GM18517 (cell line): ENCODE measurements around the gene C14orf132.

ENCODE experiments used
- ATAC-seq: cut with Tn5 transposase; IDR thresholded peaks from one replicate; pipeline ENCODE4 v1.9.1; 2021; ENCODE audit warnings: mild to moderate bottlenecking, moderate library complexity; ENCODE audit not compliant: unreplicated experiment

C14orf132 gene

DNA sequence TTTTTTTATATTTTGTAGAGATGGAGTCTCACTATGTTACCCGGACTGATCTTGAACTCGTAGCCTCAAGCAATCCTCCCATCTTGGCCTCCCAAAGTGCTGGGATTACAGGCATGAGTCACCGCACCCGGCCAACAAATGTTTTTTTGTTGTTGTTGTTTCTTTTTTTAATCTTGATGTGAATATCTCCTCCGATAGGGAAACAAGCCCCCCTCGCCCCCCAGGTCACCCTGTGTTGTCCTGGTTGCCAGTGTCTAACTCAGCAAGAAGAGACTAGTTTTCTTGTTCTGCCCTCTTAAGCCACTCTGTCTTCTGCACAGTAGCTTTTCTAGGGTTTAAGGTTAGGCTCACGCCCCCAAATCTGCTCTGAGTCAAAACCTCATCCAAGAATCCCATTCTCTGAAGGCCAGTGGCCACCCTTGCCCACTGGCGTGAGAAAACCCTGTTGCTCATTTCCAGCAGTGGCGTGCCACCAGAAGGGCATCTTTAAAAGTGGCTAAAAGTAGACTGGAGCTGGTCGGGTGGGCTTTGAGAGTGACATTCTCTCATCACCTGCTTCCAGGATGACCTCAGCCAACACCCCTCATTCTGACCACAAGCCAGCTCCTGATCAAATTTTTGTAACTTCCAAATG is 42.7 kb downstream of the C14orf132 start:
- no peak for ATAC-seq

- ATAC-seq: no peak
These were observed 43.5 kb downstream of the C14orf132 start for GRCh38 chr14:96082420-96083300.

GRCh38 chr14:96083667-96084320 is 44.6 kb downstream of the C14orf132 start:
- ATAC-seq: no peak

- ATAC-seq: no peak
These were observed 45.6 kb downstream of the C14orf132 start for GRCh38 chr14:96084796-96085195.

GRCh38 chr14:96085369-96085768 is 46.2 kb downstream of the C14orf132 start:
- ATAC-seq: no peak

GRCh38 chr14:96086032-96086431 is 46.9 kb downstream of the C14orf132 start:
- no peak for ATAC-seq

- no peak for ATAC-seq
These were observed 47.5 kb downstream of the C14orf132 start for GRCh38 chr14:96086574-96087077.

- ATAC-seq: no peak
These were observed 48.9 kb downstream of the C14orf132 start for GRCh38 chr14:96088074-96088473.

GRCh38 chr14:96088481-96088880 is 49.3 kb downstream of the C14orf132 start:
- ATAC-seq: no peak

DNA sequence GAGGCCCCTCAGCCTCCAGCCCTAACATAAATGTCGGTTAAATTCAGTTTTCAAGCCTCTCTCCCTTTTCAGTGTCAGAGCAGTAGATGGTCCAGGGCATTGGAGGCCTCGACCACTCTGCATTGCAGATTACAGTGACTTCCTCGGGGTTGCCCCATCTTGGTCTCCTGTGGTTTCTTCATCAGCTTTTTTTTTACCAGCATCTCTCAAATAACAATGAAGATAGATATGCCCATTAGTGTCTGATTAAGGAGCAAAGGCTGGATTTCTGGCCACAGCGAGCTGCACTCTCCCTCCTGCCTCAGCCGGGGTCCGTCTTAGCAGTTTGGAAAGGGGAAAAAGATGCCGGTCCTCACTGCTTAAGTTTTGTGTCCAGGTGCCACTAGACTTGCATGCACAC is 49.7 kb downstream of the C14orf132 start:
- no peak for ATAC-seq

DNA sequence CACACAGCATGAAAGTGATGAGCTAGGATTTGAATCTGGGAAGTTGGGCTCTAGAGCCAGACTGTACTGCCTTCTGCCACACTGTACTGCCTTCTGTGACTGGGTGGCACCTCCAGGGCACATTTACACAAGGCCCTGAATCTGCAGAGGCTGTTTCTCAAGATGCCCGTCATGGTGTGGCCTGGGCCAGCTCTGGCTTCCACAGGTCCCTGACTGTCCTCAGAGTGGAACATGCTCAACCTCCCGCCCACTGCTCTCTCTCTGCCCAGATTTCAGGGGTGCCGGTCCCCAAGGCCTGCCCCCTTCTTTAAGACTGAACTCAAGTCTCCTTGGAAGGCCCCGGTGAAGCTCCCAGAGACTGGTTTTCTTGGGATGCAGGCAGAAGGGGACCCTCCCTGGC is 50.2 kb downstream of the C14orf132 start:
- no peak for ATAC-seq

DNA sequence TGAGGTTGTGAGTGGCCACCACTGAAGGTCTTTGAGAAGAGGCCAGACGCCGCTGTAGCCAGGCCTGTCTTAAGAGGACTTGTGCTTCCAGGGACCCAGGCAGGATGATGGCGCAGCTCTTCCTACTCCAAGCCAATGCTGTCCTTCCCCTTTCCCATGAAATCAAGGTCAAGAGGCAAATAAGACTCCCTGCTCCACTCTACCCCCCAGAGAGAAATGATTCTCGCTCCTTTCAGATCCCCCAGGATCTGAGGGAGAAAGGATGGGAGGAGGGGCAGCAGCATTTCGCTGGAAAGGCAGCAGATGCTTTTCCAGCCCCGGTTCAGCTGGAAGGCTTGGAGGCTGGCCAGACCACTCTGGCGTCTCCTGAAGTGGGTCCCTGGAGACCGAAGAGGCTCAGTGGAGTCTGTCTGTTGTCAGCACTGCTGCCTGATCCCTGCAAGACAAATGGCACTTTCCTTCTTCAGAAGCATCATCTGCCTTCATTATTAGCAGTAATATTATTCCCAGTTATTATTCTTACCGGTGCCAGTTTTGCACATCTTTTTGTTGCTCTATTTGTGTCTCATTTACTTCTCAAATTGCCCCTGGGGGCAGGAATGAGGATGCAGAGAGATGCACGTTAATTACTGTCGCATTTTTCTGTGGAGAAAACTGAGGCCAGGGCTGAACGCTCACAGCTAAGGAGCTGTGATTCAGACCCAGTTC is 51.4 kb downstream of the C14orf132 start:
- ATAC-seq: no peak

DNA sequence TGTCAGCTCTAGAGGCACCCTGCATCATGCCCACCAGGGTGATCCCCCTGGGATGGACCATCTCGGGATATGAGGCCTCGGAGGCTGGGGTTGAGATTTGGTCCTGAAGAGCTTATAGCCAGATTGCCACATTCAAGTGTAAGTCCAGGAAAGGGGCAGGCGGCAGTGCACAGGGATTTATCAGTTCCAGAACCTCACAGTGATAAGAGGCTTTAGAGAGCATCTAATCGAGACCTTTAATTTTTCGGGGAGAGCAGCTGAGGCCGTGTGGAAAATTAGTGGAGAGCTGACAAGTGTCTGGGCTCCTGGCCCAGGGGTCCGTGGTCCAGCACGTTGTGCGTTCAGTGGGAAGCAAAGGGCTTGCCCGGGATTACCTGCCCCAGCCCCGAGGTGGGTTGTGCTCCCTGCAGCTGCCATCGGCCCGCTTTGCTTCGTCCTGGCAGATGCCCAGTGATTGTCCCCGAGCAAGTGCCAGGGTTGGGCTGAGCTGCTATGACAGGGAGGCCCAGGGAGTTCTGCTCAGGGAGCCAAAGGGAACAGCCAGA is 52.1 kb downstream of the C14orf132 start:
- no peak for ATAC-seq

DNA sequence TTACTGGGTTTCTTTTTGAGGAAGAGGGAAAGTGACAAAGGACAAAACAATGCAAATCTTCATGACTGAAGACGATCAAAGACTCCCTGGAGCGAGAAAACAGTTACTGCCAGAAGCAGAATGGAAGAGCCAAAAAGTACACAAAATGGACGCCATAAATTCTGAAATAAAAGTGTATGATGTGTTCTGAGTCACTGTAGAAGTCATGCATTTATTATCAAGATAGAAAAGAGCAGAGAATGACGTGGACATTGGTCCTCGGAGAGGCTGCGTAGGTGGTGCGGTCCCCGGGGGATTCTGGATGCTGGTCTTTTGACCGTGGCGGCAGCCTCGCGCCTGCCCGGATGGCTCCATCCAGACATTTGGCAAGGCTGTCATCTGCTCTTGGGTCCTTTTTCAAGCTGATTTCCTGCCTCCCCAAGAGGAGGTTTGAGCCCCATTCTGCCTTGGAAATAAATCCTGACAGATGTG is 52.8 kb downstream of the C14orf132 start:
- ATAC-seq: no peak

- no peak for ATAC-seq
These were observed 53.8 kb downstream of the C14orf132 start for GRCh38 chr14:96092936-96093335.

- ATAC-seq: no peak
These were observed 55.0 kb downstream of the C14orf132 start for GRCh38 chr14:96094211-96094610.

DNA sequence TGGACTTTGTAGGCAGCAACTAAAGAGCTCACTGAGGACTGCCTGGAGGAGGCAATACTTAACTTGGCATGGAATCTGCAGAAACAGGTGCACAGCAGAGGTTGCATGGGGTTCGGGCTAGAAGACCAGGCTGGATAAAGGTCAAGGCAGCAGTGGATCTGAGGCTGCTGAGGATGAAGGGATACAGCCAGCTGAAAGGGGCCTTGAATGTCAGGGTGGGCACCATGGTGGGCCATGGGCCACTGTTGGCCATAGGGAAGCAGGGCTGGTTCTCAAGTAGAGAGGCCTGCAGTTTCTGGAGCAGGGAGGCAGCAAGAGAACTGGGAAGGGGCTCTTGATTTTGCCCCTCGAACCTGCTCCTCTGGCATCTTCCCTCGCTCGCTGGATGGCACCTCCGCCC is 55.5 kb downstream of the C14orf132 start:
- no peak for ATAC-seq

GRCh38 chr14:96095058-96095457 is 55.9 kb downstream of the C14orf132 start:
- ATAC-seq: no peak

DNA sequence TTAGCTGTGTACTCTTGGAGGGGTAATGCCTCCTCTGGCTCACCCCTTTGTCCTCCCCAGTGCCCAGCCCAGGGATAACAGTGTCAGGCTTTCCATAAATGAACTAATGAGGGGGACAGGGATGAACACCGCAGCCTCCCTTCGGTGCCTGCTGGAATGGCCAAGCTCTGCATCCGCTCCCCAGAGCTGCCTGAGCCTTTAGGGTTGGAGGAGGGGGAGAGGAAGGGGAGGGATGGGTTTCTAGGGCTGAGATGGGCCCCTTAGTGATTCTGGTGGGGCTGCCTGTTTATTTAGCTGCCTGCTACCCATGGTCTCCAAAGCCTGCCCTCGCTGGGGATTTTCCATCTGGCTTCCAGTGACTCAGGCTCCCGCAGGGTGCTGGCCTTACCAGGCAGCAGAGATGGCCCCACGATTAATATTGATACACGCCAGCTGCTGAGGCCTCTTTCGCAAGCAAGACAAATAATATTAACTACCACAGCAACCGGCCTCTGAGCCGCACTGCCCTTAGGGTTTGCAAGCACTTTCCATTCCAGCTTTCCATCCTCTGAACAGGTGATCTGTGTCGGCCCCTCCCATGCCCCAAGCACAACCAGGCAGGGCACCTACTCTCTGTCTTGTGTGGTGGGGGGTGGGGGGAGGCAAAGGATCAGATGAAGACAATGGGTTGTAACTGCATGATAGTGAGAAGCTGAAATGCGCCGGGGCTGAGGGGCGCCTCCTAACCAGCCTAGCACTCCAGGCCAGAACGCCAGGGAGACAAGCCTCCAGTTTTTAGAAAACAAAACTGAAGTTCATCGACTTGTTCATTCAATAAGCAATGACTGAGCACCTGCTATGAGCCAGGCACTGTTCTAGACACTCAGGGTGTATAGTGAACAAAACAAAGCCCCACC is 56.7 kb downstream of the C14orf132 start:
- ATAC-seq: no peak
